SK-N-SH (cell line): ENCODE results near the gene RABEP2. TPM values are rescaled to one million over a fixed set of nuclear protein-coding genes. Genes with fewer than 3 reads are reported as not detected.

Experiments used
- CTCF ChIA-PET: fragments of 300-600, 350-600 bp; formaldehyde crosslinking; extraction: SDS; loops from one replicate; lab custom pipeline; 2021; lab: Yijun Ruan, JAX
- POLR2A ChIA-PET: fragments of 350-600 bp; sonication (Branson Sonifier 250); formaldehyde crosslinking; extraction: SDS; loops from one replicate; lab custom pipeline; 2020; ENCODE audit warnings: antibody characterized with exemption, inconsistent platforms; lab: Yijun Ruan, JAX
- DNase-seq: peaks from one replicate; pipeline ENCODE4 v3.0.0; 2012
- H2AFZ ChIP-seq: fragments of 200-600 bp; sonication (generic); 2 replicates; pipeline ENCODE4 v1.8.1; 2016; ENCODE audit warnings: antibody characterized with exemption, mild to moderate bottlenecking, low read depth
- H3F3A ChIP-seq: fragments of 200-600 bp; sonication (generic); replicated peaks from 2 replicates; pipeline ENCODE3; 2016; ENCODE audit warnings: antibody characterized with exemption, mild to moderate bottlenecking; ENCODE audit not compliant: insufficient read depth
- H3K27ac ChIP-seq, 2 experiments: fragments of 200-500 bp in 1 of 2; fragments of 200-600 bp in 1 of 2; sonication (Bioruptor generic) in 1 of 2; sonication (generic), shearing (Covaris generic) in 1 of 2; 2 replicates each; pipeline versions ENCODE4 v1.5.1 to v1.6.1; 2014 to 2016; ENCODE audit warnings: low read depth in 2 of 2, inconsistent platforms in 1 of 2, low read length in 1 of 2, mild to moderate bottlenecking in 1 of 2, mixed read lengths in 1 of 2
- H3K27me3 ChIP-seq: fragments of 200-600 bp; sonication (generic), shearing (Covaris generic); 2 replicates; pipeline ENCODE4 v1.6.1; 2016; ENCODE audit warnings: mixed run types; ENCODE audit not compliant: insufficient read depth
- H3K36me3 ChIP-seq, 2 experiments: fragments of 200-500 bp in 1 of 2; fragments of 200-600 bp in 1 of 2; sonication (Bioruptor generic) in 1 of 2; sonication (generic) in 1 of 2; replicated peaks in 1 of 2; 2 replicates each; pipeline versions ENCODE3 to v1.5.1; 2014 to 2016; ENCODE audit warnings: low read length in 1 of 2, mild to moderate bottlenecking in 1 of 2; ENCODE audit not compliant: insufficient read depth in 2 of 2, control insufficient read depth in 1 of 2
- H3K4me1 ChIP-seq, 2 experiments: fragments of 200-500 bp in 1 of 2; fragments of 200-600 bp in 1 of 2; sonication (Bioruptor generic) in 1 of 2; sonication (generic), shearing (Covaris generic) in 1 of 2; 2 replicates each; pipeline versions ENCODE4 v1.5.1 to v1.6.1; 2014 to 2016; ENCODE audit warnings: low read depth in 1 of 2, low read length in 1 of 2, mixed run types in 1 of 2; ENCODE audit not compliant: insufficient read depth in 2 of 2, control insufficient read depth in 1 of 2
- H3K4me2 ChIP-seq: fragments of 200-600 bp; sonication (generic), shearing (Covaris generic); 2 replicates; pipeline ENCODE4 v1.6.1; 2017; ENCODE audit warnings: mixed run types
- H3K4me3 ChIP-seq, 2 experiments: fragments of 200-500 bp in 1 of 2; fragments of 200-600 bp in 1 of 2; sonication (Bioruptor generic) in 1 of 2; sonication (generic), shearing (Covaris generic) in 1 of 2; 2 replicates each; pipeline versions ENCODE4 v1.5.1 to v1.8.1; 2014 to 2016; ENCODE audit warnings: low read depth in 2 of 2, inconsistent platforms in 1 of 2, low read length in 1 of 2, mild to moderate bottlenecking in 1 of 2, mixed read lengths in 1 of 2, moderate library complexity in 1 of 2
- H3K79me2 ChIP-seq: fragments of 200-600 bp; sonication (generic); 2 replicates; pipeline ENCODE4 v1.8.1; 2017; ENCODE audit warnings: mild to moderate bottlenecking; ENCODE audit not compliant: insufficient read depth
- H3K9ac ChIP-seq: fragments of 200-600 bp; sonication (generic); 2 replicates; pipeline ENCODE4 v1.6.1; 2017; ENCODE audit warnings: mixed run types
- H3K9me2 ChIP-seq: fragments of 200-600 bp; sonication (generic); 2 replicates; pipeline ENCODE4 v1.6.1; 2017; ENCODE audit warnings: mixed run types
- H3K9me3 ChIP-seq: fragments of 200-600 bp; sonication (generic); 2 replicates; pipeline ENCODE4 v1.6.1; 2017; ENCODE audit warnings: mixed run types, mild to moderate bottlenecking, moderate library complexity
- H4K20me1 ChIP-seq: fragments of 200-600 bp; sonication (generic); 2 replicates; pipeline ENCODE4 v1.6.1; 2017; ENCODE audit warnings: mild to moderate bottlenecking, mixed run types; ENCODE audit not compliant: insufficient read depth
- ELF1 ChIP-seq: IDR thresholded peaks from 2 replicates; pipeline ENCODE4 v1.4.0; 2012
- EZH2phosphoT487 ChIP-seq: fragments of 200-600 bp; sonication (generic); IDR thresholded peaks from 2 replicates; pipeline ENCODE4 v1.6.1; 2017; ENCODE audit warnings: low read depth, mixed run types, mild to moderate bottlenecking, antibody characterized with exemption, moderate library complexity, borderline replicate concordance
- GABPA ChIP-seq: IDR thresholded peaks from 2 replicates; pipeline ENCODE4 v1.4.0; 2012; ENCODE audit warnings: low read depth, mild to moderate bottlenecking
- JUND ChIP-seq: IDR thresholded peaks from 2 replicates; pipeline ENCODE4 v1.4.0; 2012
- NRF1 ChIP-seq: IDR thresholded peaks from 2 replicates; pipeline ENCODE4 v1.6.1; 2012; ENCODE audit warnings: low read depth, mild to moderate bottlenecking, low read length
- RAD21 ChIP-seq: IDR thresholded peaks from 2 replicates; pipeline ENCODE4 v1.6.1; 2012; ENCODE audit warnings: mild to moderate bottlenecking, low read length
- REST ChIP-seq: IDR thresholded peaks from 2 replicates; pipeline ENCODE4 v1.6.1; 2012; ENCODE audit warnings: mild to moderate bottlenecking, low read depth, low read length, moderate library complexity
- RXRA ChIP-seq: IDR thresholded peaks from 2 replicates; pipeline ENCODE4 v1.4.0; 2012; ENCODE audit warnings: low read depth, mild to moderate bottlenecking, borderline replicate concordance
- SIN3A ChIP-seq: IDR thresholded peaks from 2 replicates; pipeline ENCODE4 v1.6.1; 2012; ENCODE audit warnings: low read depth, mild to moderate bottlenecking, low read length, moderate library complexity, borderline replicate concordance
- SMC3 ChIP-seq: IDR thresholded peaks from 2 replicates; pipeline ENCODE4 v1.6.1; 2012; ENCODE audit warnings: low read depth, low read length, improper control_type of control experiment
- TAF1 ChIP-seq: IDR thresholded peaks from 2 replicates; pipeline ENCODE4 v1.6.1; 2012; ENCODE audit warnings: low read depth, mild to moderate bottlenecking, low read length, moderate library complexity, borderline replicate concordance
- TCF12 ChIP-seq: IDR thresholded peaks from 2 replicates; pipeline ENCODE4 v1.4.0; 2012
- USF1 ChIP-seq: IDR thresholded peaks from 2 replicates; pipeline ENCODE4 v1.4.0; 2012; ENCODE audit warnings: low read depth, borderline replicate concordance
- ZBTB33 ChIP-seq: IDR thresholded peaks from 2 replicates; pipeline ENCODE4 v1.4.0; 2012; ENCODE audit warnings: low read depth, borderline replicate concordance
- WGBS: methylation state at CpG from one replicate; pipeline ENCODE4 v1.1.6; 2017; ENCODE audit warnings: low lambda C conversion rate; 5-methylcytosine and 5-hydroxymethylcytosine counted together
- polyA plus RNA-seq, 3 experiments: library from polyadenylated mRNA; depleted of rRNA; stranded (reverse); fragments of >200 nt; gene quantifications; 2 replicates each; pipeline ENCODE4 v1.2.3, GENCODE V29; 2012
- TF ChIP-seq, protein P1 (sequence below): fragments of 200-600 bp; sonication (generic); IDR thresholded peaks from 2 replicates; pipeline ENCODE4 v1.6.1; 2017; ENCODE audit warnings: antibody characterized with exemption, mild to moderate bottlenecking, moderate library complexity

The RABEP2 gene
- polyA plus RNA-seq, 1 of the 3 experiments (the other 2 are of a cell fraction) = 46.1 TPM

- Histone ChIP-seq H3K9me2 (no peaks in the 10 kb centered on the region), H3K27me3 (no peaks in the 10 kb centered on the region), H3K36me3 (peaks cover 0 to 6% of the 10 kb centered on the region in 2 experiments), H4K20me1 (no peaks in the 10 kb centered on the region), H3K27ac (no peak overlapping the region), H3K79me2 (no peaks in the 10 kb centered on the region), H3K4me3 (no peak overlapping the region), H3K9me3 (no peaks in the 10 kb centered on the region), H3K4me1 (no peaks in the 10 kb centered on the region), H3K4me2 (no peak overlapping the region), H3K9ac (no peak overlapping the region), H3F3A (no peaks in the 10 kb centered on the region), H2AFZ (no peak overlapping the region)
- ChIA-PET POLR2A (no interaction called here), CTCF (interaction anchor here (0.8 kb wide), 1 partner anchor 17 kb away, joined by 3 read pairs; no protein-coding TSS in a partner anchor)
- DNase-seq = no peak
- 93% methylated on average over 12 of the region's 15 CpGs for WGBS
- no peak for TF ChIP-seq SIN3A
- TF ChIP-seq ZBTB33 = no peak
- no peak for TF ChIP-seq USF1
- TF ChIP-seq, protein P1, sequence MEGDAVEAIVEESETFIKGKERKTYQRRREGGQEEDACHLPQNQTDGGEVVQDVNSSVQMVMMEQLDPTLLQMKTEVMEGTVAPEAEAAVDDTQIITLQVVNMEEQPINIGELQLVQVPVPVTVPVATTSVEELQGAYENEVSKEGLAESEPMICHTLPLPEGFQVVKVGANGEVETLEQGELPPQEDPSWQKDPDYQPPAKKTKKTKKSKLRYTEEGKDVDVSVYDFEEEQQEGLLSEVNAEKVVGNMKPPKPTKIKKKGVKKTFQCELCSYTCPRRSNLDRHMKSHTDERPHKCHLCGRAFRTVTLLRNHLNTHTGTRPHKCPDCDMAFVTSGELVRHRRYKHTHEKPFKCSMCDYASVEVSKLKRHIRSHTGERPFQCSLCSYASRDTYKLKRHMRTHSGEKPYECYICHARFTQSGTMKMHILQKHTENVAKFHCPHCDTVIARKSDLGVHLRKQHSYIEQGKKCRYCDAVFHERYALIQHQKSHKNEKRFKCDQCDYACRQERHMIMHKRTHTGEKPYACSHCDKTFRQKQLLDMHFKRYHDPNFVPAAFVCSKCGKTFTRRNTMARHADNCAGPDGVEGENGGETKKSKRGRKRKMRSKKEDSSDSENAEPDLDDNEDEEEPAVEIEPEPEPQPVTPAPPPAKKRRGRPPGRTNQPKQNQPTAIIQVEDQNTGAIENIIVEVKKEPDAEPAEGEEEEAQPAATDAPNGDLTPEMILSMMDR = no peak
- TF ChIP-seq GABPA = no peak
- TF ChIP-seq NRF1 = no peak
- no peak for TF ChIP-seq RXRA
- TF ChIP-seq ELF1 = no peak
These were observed 23.2 kb downstream of the RABEP2 start for GRCh38 chr16:28901862-28902261.

- Histone ChIP-seq H3K27me3 (no peaks in the 10 kb centered on the region), H2AFZ (no peak overlapping the region), H3K79me2 (no peaks in the 10 kb centered on the region), H3K4me2 (no peak overlapping the region), H3K27ac (no peak overlapping the region), H3K36me3 (peaks cover 0 to 3% of the 10 kb centered on the region in 2 experiments), H3K9me2 (no peaks in the 10 kb centered on the region), H3F3A (no peaks in the 10 kb centered on the region), H3K4me1 (no peaks in the 10 kb centered on the region), H3K4me3 (no peak overlapping the region), H3K9me3 (no peaks in the 10 kb centered on the region), H3K9ac (no peak overlapping the region), H4K20me1 (no peaks in the 10 kb centered on the region)
- ChIA-PET CTCF (interaction anchor here (1.2 kb wide), 1 partner anchor 19 kb away, joined by 3 read pairs; no protein-coding TSS in a partner anchor), POLR2A (interaction anchor here (0.6 kb wide), 1 partner anchor 20 kb away, joined by 4 read pairs; no protein-coding TSS in a partner anchor)
- WGBS = 97% methylated on average over 18 of the region's 25 CpGs
- DNase-seq = no peak
- no peak for TF ChIP-seq TAF1
- TF ChIP-seq ZBTB33 = no peak
- no peak for TF ChIP-seq TCF12
- no peak for TF ChIP-seq SMC3
- no peak for TF ChIP-seq ELF1
- TF ChIP-seq EZH2phosphoT487 = no peak
- no peak for TF ChIP-seq RAD21
- TF ChIP-seq JUND = no peak
- TF ChIP-seq REST = no peak
These were observed 24.4 kb downstream of the RABEP2 start for GRCh38 chr16:28900601-28901000.
